H54 (cell line): ENCODE data around the gene TAX1BP1.

Experiments
- DNase-seq: peaks from one replicate; pipeline ENCODE4 v3.0.0; 2011; ENCODE audit warnings: low spot score, mixed read lengths; ENCODE audit not compliant: insufficient read length
- FAIRE-seq: peaks from 3 replicates; lab custom pipeline; 2011; peaks lifted over from hg19 to GRCh38; lab: Jason Lieb, UNC
- POLR2A ChIP-seq: IDR thresholded peaks from 2 replicates; pipeline ENCODE4 v1.6.1; 2011; ENCODE audit warnings: low read depth, mild to moderate bottlenecking, low read length

Gene TAX1BP1

GRCh38 chr7:27875832-27876231 is 135.9 kb downstream of the TAX1BP1 start:
- DNase-seq (no peak), FAIRE-seq (no peak)
- no peak for TF ChIP-seq POLR2A

GRCh38 chr7:27876756-27877155 is 136.8 kb downstream of the TAX1BP1 start:
- no peak for TF ChIP-seq POLR2A
- FAIRE-seq = no peak

More at GRCh38 chr7:27876756-27877155, 136.8 kb downstream of the TAX1BP1 start:
- no peak for DNase-seq
